AG04450 (cell line): ENCODE measurements around the gene MASP2. TPM values are rescaled to one million over a fixed set of nuclear protein-coding genes. Genes with fewer than 3 reads are reported as not detected.
"Not testable (repeated sequence)": the region's sequence is repeated elsewhere in the genome, so short reads cannot be mapped to it uniquely, and the experiment has no call there.

Experiments
- CTCF ChIA-PET: fragments of 300-600, 350-600 bp; formaldehyde crosslinking; extraction: SDS; loops from one replicate; lab custom pipeline; 2022; ENCODE audit warnings: antibody characterized with exemption, inconsistent platforms; lab: Charles Lee
- POLR2A ChIA-PET: fragments of 350-600 bp; formaldehyde crosslinking; extraction: SDS; loops from one replicate; lab custom pipeline; 2021; ENCODE audit warnings: antibody characterized with exemption, inconsistent platforms; lab: Yijun Ruan, JAX
- DNase-seq: peaks from one replicate; pipeline ENCODE4 v3.0.0-alpha.2; 2011; ENCODE audit warnings: low read depth, low spot score
- H3K27ac ChIP-seq: one replicate; pipeline ENCODE4 v1.5.1; 2012; ENCODE audit warnings: low read depth, low read length, control low read depth
- H3K27me3 ChIP-seq: one replicate; pipeline ENCODE4 v1.6.0; 2012; ENCODE audit warnings: low read length; ENCODE audit not compliant: control insufficient read depth, insufficient read depth
- H3K4me3 ChIP-seq: 2 replicates; pipeline ENCODE4 v1.5.1; 2011; ENCODE audit warnings: mild to moderate bottlenecking, low read depth, low read length, control low read depth
- H3K9me3 ChIP-seq: 2 replicates; pipeline ENCODE4 v1.5.1; 2012; ENCODE audit warnings: low read length; ENCODE audit not compliant: control insufficient read depth, insufficient read depth
- CTCF ChIP-seq: IDR thresholded peaks from 2 replicates; pipeline ENCODE4 v1.5.1; 2011; ENCODE audit warnings: low read depth, low read length, control low read depth, inconsistent platforms
- polyA plus RNA-seq: library from polyadenylated mRNA; depleted of rRNA; stranded (reverse); fragments of >200 nt; gene quantifications from 2 replicates; pipeline ENCODE4 v1.2.3, GENCODE V29; 2011

Gene MASP2
- polyA plus RNA-seq, 1 experiment = not detected

- DNase-seq = no peak
- H3K27me3 ChIP-seq = no peaks in the 10 kb centered on the region
- TF ChIP-seq CTCF = no peak
- ChIA-PET CTCF (interaction anchor here (2.4 kb wide), 1 partner anchor 16 kb away, joined by 16 read pairs; no protein-coding TSS in a partner anchor), POLR2A (no interaction called here)
- H3K9me3 ChIP-seq = no peaks in the 10 kb centered on the region; the same call in 1 of the 2 replicates
- H3K27ac ChIP-seq = no peak overlapping the region
- no peak overlapping the region for H3K4me3 ChIP-seq
These were observed 7.1 kb upstream of the MASP2 start for GRCh38 chr1:11054181-11054580.

- POLR2A ChIA-PET = interaction anchor here (0.6 kb wide), 1 partner anchor 21 kb away, joined by 3 read pairs; no protein-coding TSS in a partner anchor
- H3K9me3 ChIP-seq = no peaks in the 10 kb centered on the region; the same call in 1 of the 2 replicates
- no peak for TF ChIP-seq CTCF
- CTCF ChIA-PET = interaction anchor here (2.4 kb wide), 1 partner anchor 16 kb away, joined by 16 read pairs; no protein-coding TSS in a partner anchor
- H3K4me3 ChIP-seq = no peak overlapping the region
- no peaks in the 10 kb centered on the region for H3K27me3 ChIP-seq
- DNase-seq = no peak
- no peak overlapping the region for H3K27ac ChIP-seq
These were observed 6.7 kb upstream of the MASP2 start for GRCh38 chr1:11053758-11054137.

DNA sequence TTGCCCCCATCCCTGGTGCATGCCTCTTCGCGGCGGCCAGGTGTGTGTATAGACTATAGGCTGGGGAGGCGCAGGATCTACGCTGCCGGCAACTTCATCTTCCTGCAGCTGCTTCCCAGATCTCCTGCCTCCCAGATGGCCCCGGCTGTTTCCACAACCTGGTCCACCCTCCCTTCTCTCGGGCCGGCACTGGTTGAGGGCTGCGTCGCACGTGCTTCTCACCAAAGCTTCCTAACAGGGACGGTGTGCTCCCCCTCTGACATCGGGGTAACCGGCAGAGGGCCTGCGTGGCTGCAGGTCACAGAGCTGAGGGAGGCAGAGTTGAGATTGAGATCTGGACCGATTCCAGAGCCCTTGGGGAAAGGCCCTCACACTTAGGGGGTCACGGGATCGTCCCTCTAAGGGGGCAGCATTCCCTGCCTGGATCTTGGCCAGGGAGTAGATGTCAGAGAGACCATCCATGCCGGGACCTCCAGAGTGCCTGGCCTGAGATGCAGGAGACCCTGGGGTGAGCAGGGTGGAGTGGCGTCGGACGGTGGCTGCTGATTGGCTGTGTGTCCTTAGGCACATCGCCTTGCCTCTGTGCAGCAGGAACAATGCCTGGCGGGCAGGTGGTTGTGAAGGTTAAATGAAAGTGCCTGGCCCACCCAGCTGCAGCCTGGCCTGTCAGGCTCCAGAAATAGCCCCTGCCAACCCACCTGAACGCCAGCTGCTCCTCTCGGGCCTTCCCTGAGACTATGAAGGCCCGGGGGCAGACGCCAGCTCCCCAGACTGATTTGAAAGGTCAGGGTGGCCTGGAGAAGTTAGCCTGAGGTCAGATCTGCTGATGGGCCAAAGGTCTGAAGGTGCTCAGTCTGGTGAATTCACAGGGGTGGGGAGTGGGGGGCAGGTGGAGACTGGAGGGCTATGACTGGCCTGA, 6.1 kb upstream of the MASP2 start:
- CTCF ChIA-PET = interaction anchor here (2.4 kb wide), 1 partner anchor 15 kb away, joined by 16 read pairs; no protein-coding TSS in a partner anchor
- DNase-seq = no peak
- Histone ChIP-seq H3K27ac (no peak overlapping the region), H3K27me3 (no peaks in the 10 kb centered on the region), H3K4me3 (no peak overlapping the region), H3K9me3 (no peaks in the 10 kb centered on the region)
- no peak for TF ChIP-seq CTCF
- POLR2A ChIA-PET = interaction anchor here (0.6 kb wide), 1 partner anchor 20 kb away, joined by 3 read pairs; no protein-coding TSS in a partner anchor

DNA sequence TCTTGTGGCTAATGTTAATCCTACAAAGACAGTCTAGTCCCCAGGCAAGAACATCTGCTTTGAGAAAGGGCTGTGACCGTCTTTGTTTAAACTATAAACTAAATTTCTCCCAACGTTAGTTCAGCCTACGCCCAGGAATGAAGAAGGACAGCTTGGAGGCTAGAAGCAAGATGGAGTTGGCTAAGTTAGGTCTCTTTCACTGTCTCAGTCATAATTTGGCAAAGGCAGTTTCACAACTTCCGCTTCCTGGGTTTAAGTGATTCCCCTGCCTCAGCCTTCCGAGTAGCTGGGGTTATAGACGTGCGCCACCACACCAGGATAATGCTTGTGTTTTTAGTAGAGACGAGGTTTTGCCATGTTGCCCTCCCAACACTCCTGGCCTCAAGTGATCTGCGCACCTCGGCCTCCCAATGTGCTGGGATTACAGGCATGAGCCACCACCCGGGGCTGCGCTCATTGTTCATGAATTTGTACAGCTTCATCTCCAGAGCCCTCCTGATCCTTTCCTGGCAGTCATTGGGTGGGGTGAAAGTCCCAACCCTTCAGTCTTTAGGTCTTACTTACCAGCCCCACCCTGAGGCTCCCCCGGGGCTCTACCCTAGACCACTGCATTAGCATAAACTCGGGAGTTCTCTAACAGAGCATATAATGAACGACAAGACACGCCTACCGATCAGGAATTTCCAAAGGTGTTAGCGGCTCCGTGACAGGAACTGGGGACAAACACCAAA, 4.9 kb upstream of the MASP2 start:
- H3K27me3 ChIP-seq = no peaks in the 10 kb centered on the region
- ChIA-PET CTCF (interaction anchor here (7.5 kb wide), 1 partner anchor 15 kb away, joined by 84 read pairs; no protein-coding TSS in a partner anchor), POLR2A (no interaction called here)
- TF ChIP-seq CTCF = no peak
- H3K27ac ChIP-seq = no peak overlapping the region
- peaks cover 2% of the 10 kb centered on the region; the same call in 1 of the 2 replicates for H3K9me3 ChIP-seq
- no peak overlapping the region for H3K4me3 ChIP-seq
- no peak for DNase-seq

DNA sequence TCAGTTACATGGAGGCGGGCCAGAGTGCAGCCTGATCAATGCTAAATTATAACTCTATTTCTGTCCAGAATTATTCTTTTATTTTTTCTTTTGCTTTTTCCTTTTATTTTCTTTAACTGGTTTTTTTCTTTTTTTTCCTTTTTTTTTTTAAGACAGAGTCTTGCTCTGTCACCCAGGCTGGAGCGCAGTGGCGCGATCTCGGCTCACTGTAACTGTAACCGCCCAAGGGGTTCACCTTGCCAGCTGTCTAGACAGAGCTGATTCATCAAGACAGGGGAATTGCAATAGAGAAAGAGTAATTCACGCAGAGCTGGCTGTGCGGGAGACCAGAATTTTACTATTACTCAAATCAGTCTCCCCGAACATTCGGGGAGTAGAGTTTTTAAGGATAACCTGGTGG, 4.1 kb upstream of the MASP2 start:
- not testable (repeated sequence) for H3K9me3 ChIP-seq, H3K27ac ChIP-seq, H3K4me3 ChIP-seq, DNase-seq, H3K27me3 ChIP-seq
- POLR2A ChIA-PET = interaction anchor here (0.7 kb wide), 1 partner anchor 8 kb away, joined by 4 read pairs; no protein-coding TSS in a partner anchor
- CTCF ChIA-PET = interaction anchor here (7.5 kb wide), 1 partner anchor 14 kb away, joined by 84 read pairs; no protein-coding TSS in a partner anchor
